Measurements from ENCODE around the gene ITGB7.

ITGB7 gene

DNA sequence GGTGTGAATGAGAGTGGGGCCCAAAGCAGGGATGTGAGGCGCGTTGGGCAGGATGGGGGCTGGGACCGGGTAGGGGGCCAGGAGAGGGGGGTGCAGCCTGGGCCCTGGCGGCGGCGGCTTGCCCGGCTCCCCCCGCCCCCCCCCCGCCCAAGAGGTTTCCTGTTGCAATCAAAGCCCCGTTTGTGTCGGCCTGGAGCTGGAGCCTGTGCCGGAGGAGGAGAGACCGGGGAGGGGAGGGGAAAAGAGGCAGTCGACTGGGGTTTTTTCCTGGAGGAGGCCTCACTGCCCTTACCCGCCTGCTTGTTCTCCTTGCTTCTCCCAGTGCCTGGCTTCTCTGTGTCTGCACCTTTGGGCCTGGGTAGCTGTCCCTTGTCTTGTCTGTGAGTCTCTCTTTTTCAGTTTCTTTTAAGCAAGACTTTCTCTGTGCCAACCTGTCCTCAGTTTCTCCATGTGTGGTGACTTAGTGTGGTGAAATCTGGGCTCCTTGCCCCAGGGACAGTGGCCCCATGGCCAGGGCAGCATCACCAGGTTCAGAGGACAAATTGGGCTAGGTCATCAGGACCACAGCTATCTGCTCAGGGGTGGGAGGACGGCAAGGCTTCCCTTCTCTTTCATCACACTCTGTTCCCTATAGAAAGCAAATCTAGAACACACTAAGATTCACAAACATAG, 16.5 kb upstream of the ITGB7 start:
- DNase-seq (ENCODE audit: low read depth in 1 of 2, low spot score in 1 of 2), result peak in 1 of 2 experiments; percentile 37
- no peak overlapping the region for H3K27ac ChIP-seq (replicated peaks)
- no peak overlapping the region for H3K4me3 ChIP-seq (replicated peaks; ENCODE audit: insufficient read depth, low read length)
- TF ChIP-seq SPI1 (IDR thresholded peaks at IDR 0.05; ENCODE audit: borderline replicate concordance, low read depth), result no peak
- TF ChIP-seq POLR2AphosphoS5 (IDR thresholded peaks at IDR 0.05; ENCODE audit: low read depth), result no peak
- TF ChIP-seq GABPA (IDR thresholded peaks at IDR 0.05; ENCODE audit: low read depth), result no peak
- TF ChIP-seq REST (IDR thresholded peaks at IDR 0.05; ENCODE audit: insufficient replicate concordance, low read depth), result no peak
- no peak for TF ChIP-seq CTCF (IDR thresholded peaks at IDR 0.05; ENCODE audit: insufficient read depth, low read length)
- no peaks in the 10 kb centered on the region for H3K27me3 ChIP-seq (ENCODE audit: insufficient read depth, poor library complexity, severe bottlenecking)

GRCh38 chr12:53222806-53223261, 15.8 kb upstream of the ITGB7 start:
- Histone ChIP-seq H3K4me3 (replicated peaks; ENCODE audit: insufficient read depth, low read length) (no peak overlapping the region), H3K27ac (replicated peaks) (no peak overlapping the region), H3K27me3 (ENCODE audit: insufficient read depth, poor library complexity, severe bottlenecking) (no peaks in the 10 kb centered on the region)
- DNase-seq (ENCODE audit: low read depth in 1 of 2, low spot score in 1 of 2), result no peak
- TF ChIP-seq GABPA (IDR thresholded peaks at IDR 0.05; ENCODE audit: low read depth), result no peak
- TF ChIP-seq SPI1 (IDR thresholded peaks at IDR 0.05; ENCODE audit: borderline replicate concordance, low read depth), result no peak
- no peak for TF ChIP-seq POLR2AphosphoS5 (IDR thresholded peaks at IDR 0.05; ENCODE audit: low read depth)
- no peak for TF ChIP-seq CTCF (IDR thresholded peaks at IDR 0.05; ENCODE audit: insufficient read depth, low read length)
- TF ChIP-seq REST (IDR thresholded peaks at IDR 0.05; ENCODE audit: insufficient replicate concordance, low read depth), result no peak

- peak overlapping the region; percentile 54 for H3K4me3 ChIP-seq (replicated peaks; ENCODE audit: insufficient read depth, low read length)
- H3K27me3 ChIP-seq (ENCODE audit: insufficient read depth, poor library complexity, severe bottlenecking), result no peaks in the 10 kb centered on the region
- DNase-seq (ENCODE audit: low read depth in 1 of 2, low spot score in 1 of 2), result no peak
- H3K27ac ChIP-seq (replicated peaks), result no peak overlapping the region
- TF ChIP-seq SPI1 (IDR thresholded peaks at IDR 0.05; ENCODE audit: borderline replicate concordance, low read depth) (no peak), GABPA (IDR thresholded peaks at IDR 0.05; ENCODE audit: low read depth) (no peak), CTCF (IDR thresholded peaks at IDR 0.05; ENCODE audit: insufficient read depth, low read length) (no peak), POLR2AphosphoS5 (IDR thresholded peaks at IDR 0.05; ENCODE audit: low read depth) (no peak), REST (IDR thresholded peaks at IDR 0.05; ENCODE audit: insufficient replicate concordance, low read depth) (no peak)
Measured at GRCh38 chr12:53222170-53222721, 15.2 kb upstream of the ITGB7 start.
